Loucy (cell line): ENCODE results near the gene TAF10.

Source experiments
- H2AFZ ChIP-seq: fragments of 200-600 bp; sonication (generic); 2 replicates; pipeline ENCODE4 v1.6.0; 2016; ENCODE audit warnings: antibody characterized with exemption, mild to moderate bottlenecking, low read length, moderate library complexity
- H3F3A ChIP-seq: fragments of 200-600 bp; 2 replicates; pipeline ENCODE4 v1.6.0; 2016; ENCODE audit warnings: antibody characterized with exemption, low read depth, mild to moderate bottlenecking
- H3K27me3 ChIP-seq: fragments of 200-600 bp; sonication (generic); 2 replicates; pipeline ENCODE4 v1.6.1; 2014; ENCODE audit warnings: low read length, mild to moderate bottlenecking; ENCODE audit not compliant: insufficient read depth, poor library complexity, severe bottlenecking
- H3K36me3 ChIP-seq: fragments of 200-600 bp; sonication (generic); 2 replicates; pipeline ENCODE4 v1.6.1; 2016; ENCODE audit warnings: low read length; ENCODE audit not compliant: insufficient read depth
- H3K4me1 ChIP-seq: fragments of 200-600 bp; sonication (generic); 2 replicates; pipeline ENCODE4 v1.5.1; 2014; ENCODE audit warnings: low read length, mild to moderate bottlenecking; ENCODE audit not compliant: insufficient read depth, poor library complexity, severe bottlenecking
- H3K4me2 ChIP-seq: fragments of 200-600 bp; sonication (generic); 2 replicates; pipeline ENCODE4 v1.6.0; 2014; ENCODE audit warnings: antibody characterized with exemption, low read length, low read depth, mild to moderate bottlenecking; ENCODE audit not compliant: poor library complexity, severe bottlenecking
- H3K4me3 ChIP-seq: fragments of 200-600 bp; sonication (generic); 2 replicates; pipeline ENCODE4 v1.5.1; 2014; ENCODE audit warnings: low read length, mild to moderate bottlenecking, mixed read lengths; ENCODE audit not compliant: poor library complexity, severe bottlenecking
- H3K79me2 ChIP-seq: fragments of 200-600 bp; sonication (generic); 2 replicates; pipeline ENCODE4 v1.6.1; 2014; ENCODE audit warnings: low read length; ENCODE audit not compliant: insufficient read depth
- H3K9ac ChIP-seq: fragments of 200-600 bp; sonication (generic); 2 replicates; pipeline ENCODE4 v1.6.0; 2014; ENCODE audit warnings: mild to moderate bottlenecking, low read depth, low read length, moderate library complexity; ENCODE audit not compliant: poor library complexity, severe bottlenecking
- H3K9me2 ChIP-seq: fragments of 200-600 bp; sonication (generic); replicated peaks from 2 replicates; pipeline ENCODE4 v1.6.1; 2016; ENCODE audit warnings: low read depth, low read length, mixed read lengths
- H3K9me3 ChIP-seq: fragments of 200-600 bp; sonication (generic); 2 replicates; pipeline ENCODE4 v1.6.1; 2014; ENCODE audit warnings: mild to moderate bottlenecking, antibody characterized with exemption, low read length, low read depth; ENCODE audit not compliant: insufficient read depth
- H4K20me1 ChIP-seq: fragments of 200-600 bp; sonication (generic); 2 replicates; pipeline ENCODE4 v1.6.0; 2014; ENCODE audit warnings: antibody characterized with exemption, low read length, mild to moderate bottlenecking; ENCODE audit not compliant: insufficient read depth, poor library complexity, severe bottlenecking
- EZH2phosphoT487 ChIP-seq: fragments of 200-600 bp; IDR thresholded peaks from 2 replicates; pipeline ENCODE4 v1.6.1; 2018; ENCODE audit warnings: antibody characterized with exemption, mild to moderate bottlenecking, moderate library complexity, borderline replicate concordance
- TF ChIP-seq, protein P1 (sequence below): fragments of 200-600 bp; sonication (generic); conservative IDR thresholded peaks from 2 replicates; pipeline ENCODE4 v1.5.1; 2014; ENCODE audit warnings: mild to moderate bottlenecking, antibody characterized with exemption, low read length

TAF10 gene

DNA sequence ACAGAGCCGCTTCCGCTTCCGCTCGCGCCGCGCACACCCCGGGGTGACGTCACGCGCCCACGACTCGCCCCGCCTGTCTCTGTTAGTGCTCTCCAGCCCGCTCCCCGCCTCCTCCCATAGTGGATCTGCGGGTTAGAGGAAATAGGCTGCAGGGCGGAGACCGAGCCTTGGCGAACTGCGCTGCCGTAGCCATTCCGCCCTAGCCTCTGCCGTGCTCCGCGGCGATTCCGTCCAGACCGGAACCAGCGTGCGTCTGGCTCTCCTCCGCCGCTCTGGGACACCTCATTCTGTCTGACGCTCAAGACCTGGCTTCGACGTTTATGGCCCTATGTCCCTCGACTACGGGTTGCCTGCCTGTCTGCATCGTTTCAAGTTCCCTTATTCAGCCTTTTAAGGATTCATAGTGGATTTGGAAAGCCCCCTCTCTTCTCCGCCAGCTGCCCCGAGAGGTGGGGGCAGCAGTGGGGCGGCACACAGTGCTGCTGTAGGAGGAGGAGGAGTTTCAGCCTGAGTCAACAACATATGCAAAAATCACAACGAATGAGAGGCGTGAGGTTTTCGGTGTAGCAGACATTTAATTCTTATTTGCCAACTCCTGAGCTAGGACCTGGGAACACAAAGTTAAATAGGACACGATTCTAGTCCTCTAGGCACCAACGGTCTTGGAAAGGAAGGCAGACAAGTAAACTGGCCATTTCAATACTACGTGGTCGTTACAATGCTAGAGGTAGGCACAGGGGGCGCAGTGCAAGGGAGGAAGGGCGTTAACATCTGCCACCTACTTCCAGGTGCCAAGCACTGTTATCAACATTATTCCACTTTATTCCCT lies at the start of gene TAF10:
Gene TAF10, minus strand, starts transcription at position 4 of the 829 bp plus-strand sequence. CDS start 27 bp downstream, outside the sequence.
- peak within 1 kb of the TSS; percentile 80 for H3K4me3 ChIP-seq
- H3K27me3 ChIP-seq, result no peaks in the 10 kb centered on the region
- peaks cover 44% of the 10 kb centered on the region for H3K79me2 ChIP-seq
- no peak for TF ChIP-seq EZH2phosphoT487
- TF ChIP-seq, protein P1, sequence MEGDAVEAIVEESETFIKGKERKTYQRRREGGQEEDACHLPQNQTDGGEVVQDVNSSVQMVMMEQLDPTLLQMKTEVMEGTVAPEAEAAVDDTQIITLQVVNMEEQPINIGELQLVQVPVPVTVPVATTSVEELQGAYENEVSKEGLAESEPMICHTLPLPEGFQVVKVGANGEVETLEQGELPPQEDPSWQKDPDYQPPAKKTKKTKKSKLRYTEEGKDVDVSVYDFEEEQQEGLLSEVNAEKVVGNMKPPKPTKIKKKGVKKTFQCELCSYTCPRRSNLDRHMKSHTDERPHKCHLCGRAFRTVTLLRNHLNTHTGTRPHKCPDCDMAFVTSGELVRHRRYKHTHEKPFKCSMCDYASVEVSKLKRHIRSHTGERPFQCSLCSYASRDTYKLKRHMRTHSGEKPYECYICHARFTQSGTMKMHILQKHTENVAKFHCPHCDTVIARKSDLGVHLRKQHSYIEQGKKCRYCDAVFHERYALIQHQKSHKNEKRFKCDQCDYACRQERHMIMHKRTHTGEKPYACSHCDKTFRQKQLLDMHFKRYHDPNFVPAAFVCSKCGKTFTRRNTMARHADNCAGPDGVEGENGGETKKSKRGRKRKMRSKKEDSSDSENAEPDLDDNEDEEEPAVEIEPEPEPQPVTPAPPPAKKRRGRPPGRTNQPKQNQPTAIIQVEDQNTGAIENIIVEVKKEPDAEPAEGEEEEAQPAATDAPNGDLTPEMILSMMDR, result peak; percentile 76
- H3K4me1 ChIP-seq, result peaks cover 32% of the 10 kb centered on the region
- H3K9me2 ChIP-seq, result no peaks in the 10 kb centered on the region
- H2AFZ ChIP-seq, result peak within 1 kb of the TSS; percentile 88
- H3K9ac ChIP-seq, result peak within 1 kb of the TSS; percentile 90
- peaks cover 34% of the 10 kb centered on the region; the same call in 1 of the 2 replicates for H3K36me3 ChIP-seq
- H3F3A ChIP-seq, result peaks cover 3% of the 10 kb centered on the region; the same call in 1 of the 2 replicates
- peak within 1 kb of the TSS; percentile 96 for H3K4me2 ChIP-seq
- no peaks in the 10 kb centered on the region for H3K9me3 ChIP-seq
- peaks cover 12% of the 10 kb centered on the region for H4K20me1 ChIP-seq

DNA sequence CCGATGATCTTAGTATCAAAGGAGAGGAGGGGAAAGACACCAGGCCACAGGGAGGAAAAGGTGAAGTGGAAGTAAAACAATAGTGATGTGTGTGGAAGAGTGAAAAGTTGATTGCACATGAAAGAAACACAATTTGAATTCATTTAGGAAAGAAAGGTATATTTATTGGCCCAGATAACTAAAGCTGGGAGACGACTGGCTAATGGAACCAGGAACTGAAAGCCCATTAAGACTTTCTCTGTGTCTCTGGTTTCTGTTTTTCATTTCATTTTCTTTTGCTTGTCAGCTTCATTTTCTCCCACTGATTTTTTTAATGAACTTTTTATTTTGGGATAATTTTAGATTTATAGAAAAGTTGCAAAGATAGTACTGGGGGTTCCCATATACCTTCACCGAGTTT lies 48.7 kb upstream of the TAF10 start:
- TF ChIP-seq, protein P1, result no peak
- no peak for TF ChIP-seq EZH2phosphoT487
- Histone ChIP-seq H3K4me2 (no peak overlapping the region), H3K9me3 (no peaks in the 10 kb centered on the region), H3K79me2 (no peaks in the 10 kb centered on the region), H4K20me1 (no peaks in the 10 kb centered on the region), H3K36me3 (no peaks in the 10 kb centered on the region), H2AFZ (no peak overlapping the region), H3K9me2 (no peaks in the 10 kb centered on the region), H3K27me3 (no peaks in the 10 kb centered on the region), H3K4me1 (no peaks in the 10 kb centered on the region), H3F3A (no peaks in the 10 kb centered on the region), H3K4me3 (no peak overlapping the region), H3K9ac (no peak overlapping the region)

DNA sequence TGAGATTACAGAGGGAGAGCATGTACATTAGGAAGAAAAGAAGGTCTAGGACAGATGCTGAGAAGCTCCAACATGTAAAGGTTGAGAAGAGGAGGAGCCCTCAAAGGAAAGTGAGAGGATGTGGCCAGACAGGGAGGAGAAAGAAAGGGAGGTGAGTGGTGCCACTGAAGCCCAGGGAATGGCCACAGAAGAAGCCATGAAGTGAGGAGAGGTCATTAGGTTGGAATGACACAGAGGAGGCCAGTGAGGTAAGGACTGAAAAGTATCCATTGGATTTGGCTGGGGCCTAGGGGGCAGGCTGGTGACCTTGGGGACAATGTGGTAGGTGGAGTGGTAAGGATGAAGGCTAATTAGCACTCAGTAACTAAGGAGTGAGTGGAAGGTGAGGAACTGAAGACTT lies 46.6 kb upstream of the TAF10 start:
- Histone ChIP-seq H3K4me2 (no peak overlapping the region), H4K20me1 (no peaks in the 10 kb centered on the region), H2AFZ (no peak overlapping the region), H3K36me3 (no peaks in the 10 kb centered on the region), H3K4me3 (no peak overlapping the region), H3K79me2 (no peaks in the 10 kb centered on the region), H3K4me1 (no peaks in the 10 kb centered on the region), H3K9me2 (no peaks in the 10 kb centered on the region), H3K9ac (no peak overlapping the region), H3F3A (no peaks in the 10 kb centered on the region), H3K9me3 (no peaks in the 10 kb centered on the region), H3K27me3 (no peaks in the 10 kb centered on the region)
- TF ChIP-seq EZH2phosphoT487, result no peak
- TF ChIP-seq, protein P1, result no peak
